GM20000 (cell line): ENCODE results near the gene RHOBTB3.

ENCODE experiments used
- DNase-seq: peaks from one replicate; pipeline ENCODE4 v3.0.0; 2012; ENCODE audit warnings: low spot score
- CTCF ChIP-seq: IDR thresholded peaks from 2 replicates; pipeline ENCODE4 v1.5.1; 2012; ENCODE audit warnings: mild to moderate bottlenecking, control low read depth; ENCODE audit errors: extremely low read depth, missing control alignments

RHOBTB3 gene

GRCh38 chr5:95816341-95816740 lies 85.2 kb downstream of the RHOBTB3 start:
- no peak for TF ChIP-seq CTCF
- no peak for DNase-seq

GRCh38 chr5:95816776-95817175 lies 85.6 kb downstream of the RHOBTB3 start:
- DNase-seq, result no peak
- TF ChIP-seq CTCF, result no peak

DNA sequence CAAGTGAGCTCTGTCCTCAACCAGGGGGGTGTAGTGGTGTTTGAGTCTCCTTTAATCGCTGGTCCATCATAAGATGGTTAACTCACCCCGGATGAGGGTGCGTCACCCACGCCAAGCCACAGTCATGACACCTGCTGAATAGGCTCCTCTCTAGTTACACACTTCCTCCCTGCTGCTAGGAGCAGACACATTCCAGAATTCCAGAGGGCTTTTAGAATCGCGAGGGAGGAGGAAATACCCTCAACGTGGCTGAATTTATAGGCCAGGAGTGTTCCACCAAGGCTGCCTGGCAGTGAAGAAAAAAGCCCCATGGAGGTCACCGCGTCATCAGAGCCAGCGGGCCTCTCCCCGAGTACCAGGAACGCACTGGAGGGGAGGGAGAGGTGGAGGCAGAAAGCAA lies 86.3 kb downstream of the RHOBTB3 start:
- DNase-seq, result no peak

GRCh38 chr5:95818181-95819147 lies 87.3 kb downstream of the RHOBTB3 start:
- no peak for DNase-seq

More for the DNA sequence above, 86.3 kb downstream of the RHOBTB3 start:
- no peak for TF ChIP-seq CTCF

GRCh38 chr5:95821110-95822021 lies 90.2 kb downstream of the RHOBTB3 start:
- no peak for DNase-seq
- no peak for TF ChIP-seq CTCF

More at GRCh38 chr5:95818181-95819147, 87.3 kb downstream of the RHOBTB3 start:
- TF ChIP-seq CTCF, result no peak

DNA sequence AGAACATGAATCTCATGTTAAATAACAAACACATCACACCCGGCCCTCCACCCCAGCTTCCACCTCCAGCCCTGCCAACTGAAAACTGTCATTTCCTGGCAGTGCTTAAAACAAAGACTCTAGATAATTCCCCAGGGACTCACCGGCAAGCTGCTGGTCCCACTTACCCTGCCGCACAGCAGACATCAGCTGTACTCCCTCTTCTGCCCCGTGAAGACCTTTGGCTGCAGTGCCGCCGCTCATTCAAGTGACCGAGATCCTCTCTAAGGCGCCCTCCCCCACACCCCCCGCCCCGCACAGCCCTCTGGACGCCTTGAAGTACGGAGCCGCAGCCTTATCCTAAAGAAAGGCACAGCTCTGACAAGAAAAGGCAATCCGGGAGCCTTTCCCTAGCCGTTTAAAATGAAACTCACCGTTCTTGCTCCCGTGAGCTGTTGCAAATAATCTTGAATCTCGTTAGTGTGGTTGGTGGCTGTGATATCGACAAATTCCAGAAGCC lies 91.0 kb downstream of the RHOBTB3 start:
- DNase-seq, result peak; percentile 44
- no peak for TF ChIP-seq CTCF
